NT2/D1 (cell line): ENCODE data around the gene PON1.

Source experiments
- DNase-seq: peaks from one replicate; pipeline ENCODE4 v3.0.0-alpha.2; 2011; ENCODE audit warnings: low read depth, low spot score
- H3K27me3 ChIP-seq: 2 replicates; pipeline ENCODE4 v1.6.0; 2011; ENCODE audit warnings: mild to moderate bottlenecking; ENCODE audit not compliant: insufficient read length, insufficient read depth
- H3K36me3 ChIP-seq: 2 replicates; pipeline ENCODE4 v1.6.1; 2011; ENCODE audit warnings: mild to moderate bottlenecking, low read length, mixed read lengths; ENCODE audit not compliant: insufficient read depth, insufficient read length
- H3K4me1 ChIP-seq: 2 replicates; pipeline ENCODE4 v1.5.1; 2011; ENCODE audit not compliant: insufficient read depth, insufficient read length
- H3K4me3 ChIP-seq: 2 replicates; pipeline ENCODE4 v1.5.1; 2011; ENCODE audit warnings: low read depth; ENCODE audit not compliant: insufficient read length
- H3K9ac ChIP-seq: 2 replicates; pipeline ENCODE4 v1.6.0; 2011; ENCODE audit warnings: low read depth; ENCODE audit not compliant: insufficient read length
- H3K9me3 ChIP-seq: 2 replicates; pipeline ENCODE4 v1.5.1; 2011; ENCODE audit warnings: mild to moderate bottlenecking, low read length; ENCODE audit not compliant: insufficient read depth
- SUZ12 ChIP-seq: IDR thresholded peaks from 2 replicates; pipeline ENCODE4 v1.6.1; 2011; ENCODE audit not compliant: insufficient read length, insufficient read depth; ENCODE audit errors: extremely low read depth
- YY1 ChIP-seq: IDR thresholded peaks from 2 replicates; pipeline ENCODE4 v1.6.1; 2011; ENCODE audit not compliant: insufficient read length, insufficient read depth
- ZNF274 ChIP-seq: IDR thresholded peaks from 2 replicates; pipeline ENCODE4 v1.6.1; 2011; ENCODE audit warnings: mild to moderate bottlenecking, low read depth, low read length

Gene PON1

GRCh38 chr7:95342029-95342428 lies 17.7 kb upstream of the PON1 start:
- TF ChIP-seq SUZ12 (no peak), YY1 (no peak), ZNF274 (no peak)
- Histone ChIP-seq H3K9me3 (no peaks in the 10 kb centered on the region), H3K36me3 (no peaks in the 10 kb centered on the region), H3K27me3 (no peaks in the 10 kb centered on the region), H3K9ac (no peak overlapping the region), H3K4me1 (peaks cover 3% of the 10 kb centered on the region), H3K4me3 (no peak overlapping the region)
- DNase-seq: no peak

GRCh38 chr7:95340491-95340890 lies 16.2 kb upstream of the PON1 start:
- no peak for DNase-seq
- no peaks in the 10 kb centered on the region for H3K27me3 ChIP-seq
- no peak overlapping the region for H3K4me3 ChIP-seq
- H3K9me3 ChIP-seq: no peaks in the 10 kb centered on the region
- no peak overlapping the region for H3K9ac ChIP-seq
- no peaks in the 10 kb centered on the region for H3K36me3 ChIP-seq
- peaks cover 3% of the 10 kb centered on the region for H3K4me1 ChIP-seq
- TF ChIP-seq YY1: no peak
- TF ChIP-seq SUZ12: no peak
- no peak for TF ChIP-seq ZNF274

- TF ChIP-seq SUZ12 (no peak), ZNF274 (no peak), YY1 (no peak)
- Histone ChIP-seq H3K4me1 (peaks cover 3% of the 10 kb centered on the region), H3K9ac (no peak overlapping the region), H3K27me3 (no peaks in the 10 kb centered on the region), H3K4me3 (no peak overlapping the region), H3K36me3 (no peaks in the 10 kb centered on the region), H3K9me3 (no peaks in the 10 kb centered on the region)
- no peak for DNase-seq
Measured at GRCh38 chr7:95338832-95339231, 14.5 kb upstream of the PON1 start.

GRCh38 chr7:95335093-95335492 lies 10.8 kb upstream of the PON1 start:
- Histone ChIP-seq H3K4me1 (no peaks in the 10 kb centered on the region), H3K9me3 (no peaks in the 10 kb centered on the region), H3K4me3 (no peak overlapping the region), H3K9ac (no peak overlapping the region), H3K36me3 (no peaks in the 10 kb centered on the region), H3K27me3 (no peaks in the 10 kb centered on the region)
- no peak for DNase-seq
- no peak for TF ChIP-seq ZNF274

DNA sequence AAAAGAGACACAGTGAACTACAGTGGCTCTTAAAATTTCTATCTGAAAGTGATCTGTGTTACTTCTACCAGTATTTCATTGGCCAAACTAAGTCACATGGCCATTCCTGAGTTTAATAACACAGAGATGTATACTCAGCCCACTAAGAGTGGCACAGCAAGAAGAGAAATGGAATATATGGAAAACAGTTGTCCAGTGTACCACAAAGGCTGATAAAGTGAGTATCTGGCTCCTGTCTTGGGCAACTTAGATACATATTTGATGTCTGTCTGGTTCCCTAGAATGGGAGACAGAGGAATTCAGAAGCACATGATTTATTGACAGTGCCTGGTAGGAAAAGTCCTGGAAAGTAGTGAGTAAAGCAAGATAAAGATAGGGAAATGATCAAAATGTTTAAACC lies 10.1 kb upstream of the PON1 start:
- TF ChIP-seq SUZ12 (no peak), ZNF274 (no peak), YY1 (no peak)
- Histone ChIP-seq H3K36me3 (no peaks in the 10 kb centered on the region), H3K4me3 (no peak overlapping the region), H3K9ac (no peak overlapping the region), H3K4me1 (no peaks in the 10 kb centered on the region), H3K27me3 (no peaks in the 10 kb centered on the region), H3K9me3 (no peaks in the 10 kb centered on the region)
- DNase-seq: no peak

DNA sequence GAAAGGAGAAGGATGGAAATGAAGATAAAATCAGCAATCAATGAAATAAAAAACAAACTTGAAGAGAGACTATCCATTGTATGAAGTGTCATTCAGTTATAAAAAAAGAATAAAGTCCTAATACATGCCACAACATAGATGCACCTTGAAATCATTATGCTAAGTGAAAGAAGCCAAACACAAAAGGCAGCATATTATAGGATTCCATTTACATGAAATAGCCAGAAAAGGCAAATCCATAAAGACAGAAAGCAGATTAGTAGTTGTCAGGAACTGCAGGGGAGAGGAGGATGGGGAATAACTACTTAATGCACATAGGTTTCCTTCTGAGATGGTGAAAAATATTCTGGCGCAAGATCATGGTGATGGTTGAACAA lies 6.6 kb upstream of the PON1 start:
- no peak overlapping the region for H3K9ac ChIP-seq
- DNase-seq: no peak
- TF ChIP-seq YY1 (no peak), ZNF274 (no peak), SUZ12 (no peak)
- no peaks in the 10 kb centered on the region for H3K27me3 ChIP-seq
- no peaks in the 10 kb centered on the region for H3K36me3 ChIP-seq
- no peak overlapping the region for H3K4me3 ChIP-seq
- no peaks in the 10 kb centered on the region for H3K4me1 ChIP-seq
- H3K9me3 ChIP-seq: no peaks in the 10 kb centered on the region

GRCh38 chr7:95330204-95330960 lies 6.0 kb upstream of the PON1 start:
- no peaks in the 10 kb centered on the region for H3K9me3 ChIP-seq
- no peak overlapping the region for H3K4me3 ChIP-seq
- no peak overlapping the region for H3K9ac ChIP-seq
- no peaks in the 10 kb centered on the region for H3K36me3 ChIP-seq
- DNase-seq: no peak
- no peaks in the 10 kb centered on the region for H3K27me3 ChIP-seq
- no peak for TF ChIP-seq SUZ12
- no peak for TF ChIP-seq YY1
- TF ChIP-seq ZNF274: no peak
- no peaks in the 10 kb centered on the region for H3K4me1 ChIP-seq
